Measurements from ENCODE around the gene GALNT17.

The GALNT17 gene

DNA sequence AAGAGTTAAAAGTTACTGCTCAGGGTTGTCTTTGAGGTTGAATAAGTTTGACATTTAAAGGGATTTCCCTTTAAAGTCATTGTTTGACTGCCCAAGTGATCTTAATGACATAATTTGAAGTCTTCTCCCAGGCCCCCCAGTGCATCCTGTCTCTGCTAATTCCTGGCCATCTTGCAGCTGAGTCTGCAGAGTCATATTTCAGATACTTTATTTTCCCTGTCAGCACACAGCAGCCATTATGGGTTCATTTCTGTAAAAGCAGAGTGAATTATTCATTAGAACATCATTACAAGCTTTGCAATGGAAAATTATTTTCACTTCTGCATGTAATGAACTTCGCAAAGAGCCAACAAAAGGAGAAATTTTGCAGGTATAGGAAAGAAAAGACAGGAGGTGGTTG lies 536.6 kb downstream of the GALNT17 start:
- DNase-seq (ENCODE audit: low read depth) = no peak
- no peak overlapping the region for H3K4me3 ChIP-seq (ENCODE audit: control insufficient read depth, low read depth, low read length)
- TF ChIP-seq CTCF (IDR thresholded peaks at IDR 0.05; ENCODE audit: control insufficient read depth, insufficient read depth, low read depth, low read length, missing control alignments) = no peak

GRCh38 chr7:71679480-71679879 lies 547.5 kb downstream of the GALNT17 start:
- DNase-seq (ENCODE audit: low read depth) = no peak
- no peak overlapping the region for H3K4me3 ChIP-seq (ENCODE audit: control insufficient read depth, low read depth, low read length)
- TF ChIP-seq CTCF (IDR thresholded peaks at IDR 0.05; ENCODE audit: control insufficient read depth, insufficient read depth, low read depth, low read length, missing control alignments) = no peak

DNA sequence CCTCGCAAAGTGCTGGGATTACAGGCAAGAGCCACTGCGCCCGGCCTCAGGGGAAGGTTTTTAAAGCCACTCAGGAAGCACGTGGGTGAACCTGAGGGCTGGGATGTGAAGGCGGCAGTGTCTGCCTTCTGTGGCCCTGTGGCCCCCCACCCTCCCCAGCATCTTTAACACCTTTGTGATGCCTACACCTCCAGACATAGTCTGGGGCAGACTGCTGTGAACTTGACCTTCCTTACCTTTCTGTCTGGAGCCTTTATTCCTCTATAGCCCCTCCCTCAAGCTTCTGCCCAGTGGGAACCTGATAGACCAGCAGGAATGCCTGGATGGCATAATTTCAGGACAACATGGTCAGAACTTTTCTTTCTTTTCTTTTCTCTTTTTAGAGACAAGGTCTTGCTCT lies 550.2 kb downstream of the GALNT17 start:
- TF ChIP-seq CTCF (IDR thresholded peaks at IDR 0.05; ENCODE audit: control insufficient read depth, insufficient read depth, low read depth, low read length, missing control alignments) = no peak
- no peak for DNase-seq (ENCODE audit: low read depth)
- H3K4me3 ChIP-seq (ENCODE audit: control insufficient read depth, low read depth, low read length) = no peak overlapping the region

- no peak for TF ChIP-seq CTCF (IDR thresholded peaks at IDR 0.05; ENCODE audit: control insufficient read depth, insufficient read depth, low read depth, low read length, missing control alignments)
- H3K4me3 ChIP-seq (ENCODE audit: control insufficient read depth, low read depth, low read length) = no peak overlapping the region
- no peak for DNase-seq (ENCODE audit: low read depth)
Observed at GRCh38 chr7:71682841-71683781, 551.2 kb downstream of the GALNT17 start.

DNA sequence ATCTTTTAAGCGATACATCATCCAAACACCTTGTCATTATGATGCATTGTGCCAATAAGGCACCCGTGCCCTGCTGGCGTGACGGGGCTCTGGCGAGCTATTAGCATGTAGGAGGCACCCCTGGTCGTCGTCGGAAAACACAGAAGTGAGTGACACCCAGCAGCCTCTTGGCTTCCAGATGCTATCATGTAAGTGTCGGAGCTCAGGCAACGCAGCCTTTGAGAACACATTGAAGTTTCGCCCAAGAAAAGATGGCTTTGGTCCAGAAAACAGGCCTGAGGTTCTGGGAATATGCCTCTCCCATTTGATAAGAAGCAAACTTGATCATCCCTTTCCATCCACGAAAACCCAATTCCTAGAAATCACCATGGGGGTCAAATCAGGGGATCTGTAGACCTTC lies 555.3 kb downstream of the GALNT17 start:
- no peak for TF ChIP-seq CTCF (IDR thresholded peaks at IDR 0.05; ENCODE audit: control insufficient read depth, insufficient read depth, low read depth, low read length, missing control alignments)
- no peak for DNase-seq (ENCODE audit: low read depth)
- H3K4me3 ChIP-seq (ENCODE audit: control insufficient read depth, low read depth, low read length) = no peak overlapping the region

DNA sequence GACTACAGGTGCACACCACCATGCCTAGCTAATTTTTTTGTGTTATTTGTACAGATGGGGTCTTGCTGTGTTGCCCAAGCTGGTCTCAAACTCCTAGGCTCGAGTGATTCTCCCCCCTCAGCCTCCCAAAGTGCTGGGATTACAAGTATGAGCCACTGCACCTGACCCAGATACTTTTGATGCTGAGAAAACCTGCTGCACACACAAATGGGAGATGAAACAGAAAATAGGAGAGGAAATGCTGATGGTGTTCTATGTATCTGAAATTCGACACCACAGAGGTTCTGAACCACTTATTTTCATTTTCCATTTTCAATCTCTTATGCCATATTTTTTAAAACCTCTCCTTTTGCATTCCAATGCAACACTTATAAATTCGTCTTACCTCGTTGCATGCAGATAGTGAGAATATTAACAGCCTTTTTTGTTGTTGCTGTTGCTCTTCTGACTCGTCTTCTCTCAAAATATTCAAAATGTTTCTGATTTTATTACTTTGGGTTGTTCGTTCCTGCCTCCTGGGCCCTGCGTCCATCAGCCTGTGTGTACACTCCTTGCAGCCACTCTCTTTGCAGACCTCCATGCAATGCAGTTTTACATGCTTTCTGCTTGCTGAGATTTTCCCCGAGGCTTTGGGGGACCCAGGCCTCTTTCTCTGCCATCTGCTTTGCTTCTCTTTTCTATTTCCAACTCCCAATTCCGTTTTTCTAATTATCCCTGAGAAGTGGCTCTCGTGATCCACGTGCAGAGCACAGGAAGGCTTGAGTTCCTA lies 556.1 kb downstream of the GALNT17 start:
- TF ChIP-seq CTCF (IDR thresholded peaks at IDR 0.05; ENCODE audit: control insufficient read depth, insufficient read depth, low read depth, low read length, missing control alignments) = no peak
- no peak overlapping the region for H3K4me3 ChIP-seq (ENCODE audit: control insufficient read depth, low read depth, low read length)
- no peak for DNase-seq (ENCODE audit: low read depth)
